GM23338 (cell line): ENCODE measurements around the gene ERCC1. TPM values are rescaled to one million over a fixed set of nuclear protein-coding genes. Genes with fewer than 3 reads are reported as not detected.

Source experiments
- ATAC-seq: fragments of 200-7000 bp; cut with Tn5 transposase; 3 replicates; pipeline ENCODE4 v1.9.1; 2020
- DNase-seq: peaks from one replicate; pipeline ENCODE4 v3.0.0-alpha.2; 2015; ENCODE audit warnings: low spot score
- H2AFZ ChIP-seq: fragments of 200-600 bp; sonication (generic); 2 replicates; pipeline ENCODE4 v1.8.0; 2016; ENCODE audit warnings: antibody characterized with exemption, mild to moderate bottlenecking, moderate library complexity
- H3F3A ChIP-seq: fragments of 200-600 bp; sonication (generic); replicated peaks from 2 replicates; pipeline ENCODE4 v1.8.0; 2017; ENCODE audit warnings: antibody characterized with exemption, mixed run types, low read depth
- H3K27ac ChIP-seq: fragments of 200-600 bp; sonication (generic); 2 replicates; pipeline ENCODE4 v1.6.1; 2016; ENCODE audit warnings: low read depth
- H3K27me3 ChIP-seq: fragments of 200-600 bp; sonication (generic); 2 replicates; pipeline ENCODE4 v1.8.0; 2016; ENCODE audit warnings: mild to moderate bottlenecking, mixed run types, moderate library complexity; ENCODE audit not compliant: insufficient read depth
- H3K36me3 ChIP-seq: fragments of 200-600 bp; sonication (generic); 2 replicates; pipeline ENCODE4 v1.8.0; 2016; ENCODE audit warnings: mild to moderate bottlenecking; ENCODE audit not compliant: insufficient read depth
- H3K4me1 ChIP-seq: fragments of 200-600 bp; sonication (generic); 2 replicates; pipeline ENCODE4 v1.8.0; 2016; ENCODE audit warnings: mild to moderate bottlenecking, moderate library complexity; ENCODE audit not compliant: insufficient read depth
- H3K4me2 ChIP-seq: fragments of 200-600 bp; sonication (generic); 2 replicates; pipeline ENCODE4 v1.7.1; 2017; ENCODE audit warnings: mixed run types
- H3K4me3 ChIP-seq: fragments of 200-600 bp; sonication (generic); 2 replicates; pipeline ENCODE4 v1.6.1; 2016; ENCODE audit warnings: mixed run types
- H3K79me2 ChIP-seq: fragments of 200-600 bp; sonication (generic); replicated peaks from 2 replicates; pipeline ENCODE4 v1.8.0; 2017; ENCODE audit warnings: mild to moderate bottlenecking; ENCODE audit not compliant: insufficient read depth
- H3K9me2 ChIP-seq: fragments of 200-600 bp; sonication (generic); 2 replicates; pipeline ENCODE4 v1.8.0; 2017; ENCODE audit not compliant: insufficient read depth
- H4K20me1 ChIP-seq: fragments of 200-600 bp; sonication (generic); replicated peaks from 2 replicates; pipeline ENCODE4 v1.8.0; 2017; ENCODE audit warnings: mild to moderate bottlenecking; ENCODE audit not compliant: insufficient read depth
- H3K27ac Mint-ChIP-seq: 2 replicates; pipeline ENCODE4 v1.8.0; 2020; ENCODE audit warnings: inconsistent platforms, mild to moderate bottlenecking, moderate library complexity, mixed read lengths
- H3K27me3 Mint-ChIP-seq: 3 replicates; pipeline ENCODE4 v1.8.0; 2022; ENCODE audit warnings: low read depth, mild to moderate bottlenecking, moderate library complexity, mixed read lengths, inconsistent platforms; ENCODE audit not compliant: insufficient read depth, poor library complexity
- H3K36me3 Mint-ChIP-seq: 3 replicates; pipeline ENCODE4 v1.8.0; 2021; ENCODE audit warnings: low read depth, mild to moderate bottlenecking, inconsistent platforms, moderate library complexity, mixed read lengths
- H3K4me1 Mint-ChIP-seq: 3 replicates; pipeline ENCODE4 v1.8.0; 2020; ENCODE audit warnings: mild to moderate bottlenecking, inconsistent platforms, mixed read lengths
- H3K4me3 Mint-ChIP-seq: 3 replicates; pipeline ENCODE4 v1.8.0; 2021; ENCODE audit warnings: moderate library complexity, mild to moderate bottlenecking, inconsistent platforms, mixed read lengths
- H3K9me3 Mint-ChIP-seq: 3 replicates; pipeline ENCODE4 v1.8.0; 2020; ENCODE audit warnings: moderate library complexity, mild to moderate bottlenecking, inconsistent platforms, mixed read lengths
- CREB1 ChIP-seq: fragments of 250-450 bp; sonication (Bioruptor Pico); IDR thresholded peaks from 2 replicates; pipeline ENCODE4 v1.5.0; 2020; ENCODE audit warnings: low read depth, mild to moderate bottlenecking, moderate library complexity
- EZH2 ChIP-seq: fragments of 200-600 bp; sonication (generic); IDR thresholded peaks from one replicate; pipeline ENCODE4 v1.8.0; 2017; ENCODE audit warnings: antibody characterized with exemption, mild to moderate bottlenecking, low read depth; ENCODE audit not compliant: unreplicated experiment
- EZH2phosphoT487 ChIP-seq: fragments of 200-600 bp; sonication (generic); IDR thresholded peaks from one replicate; pipeline ENCODE4 v1.8.1; 2018; ENCODE audit warnings: antibody characterized with exemption; ENCODE audit not compliant: unreplicated experiment
- JUNB ChIP-seq: IDR thresholded peaks from one replicate; pipeline ENCODE4 v1.6.1; 2016; ENCODE audit warnings: antibody characterized with exemption; ENCODE audit not compliant: unreplicated experiment
- NANOG ChIP-seq: IDR thresholded peaks from 2 replicates; pipeline ENCODE4 v1.6.1; 2016; ENCODE audit warnings: antibody characterized with exemption, borderline replicate concordance
- POLR2AphosphoS5 ChIP-seq: IDR thresholded peaks from 2 replicates; pipeline ENCODE4 v1.6.1; 2016; ENCODE audit warnings: antibody characterized with exemption, low read depth
- STAT1 ChIP-seq: IDR thresholded peaks from one replicate; pipeline ENCODE4 v1.6.1; 2016; ENCODE audit warnings: antibody characterized with exemption; ENCODE audit not compliant: unreplicated experiment
- ZNF114 ChIP-seq: fragments of 250-450 bp; sonication (Bioruptor Pico); IDR thresholded peaks from 2 replicates; pipeline ENCODE4 v1.5.0; 2020; ENCODE audit warnings: mild to moderate bottlenecking, moderate library complexity
- ZNF331 ChIP-seq: fragments of 250-450 bp; sonication (Bioruptor Pico); IDR thresholded peaks from 2 replicates; pipeline ENCODE4 v1.5.0; 2020; ENCODE audit warnings: low read depth, mild to moderate bottlenecking, moderate library complexity
- polyA plus RNA-seq: library from polyadenylated mRNA; unstranded; fragments of >200 nt; fragmentation: Nextera tagmentation; extraction: Ambion mirVana; gene quantifications from 2 replicates; pipeline ENCODE4 v1.2.1, GENCODE V29; 2016
- total RNA-seq: library from RNA; depleted of rRNA; stranded (reverse); fragments of >200 nt; shearing (Covaris generic); gene quantifications from 2 replicates; pipeline ENCODE4 v1.2.3, GENCODE V29; 2014
- TF ChIP-seq, protein P1 (sequence below), 2 experiments: fragments of 200-600 bp in 1 of 2; sonication (generic) in 1 of 2; conservative IDR thresholded peaks; 2 replicates each; pipeline versions ENCODE4 v1.5.1 to v1.6.1; 2016 to 2017; ENCODE audit warnings: antibody characterized with exemption in 2 of 2, low read depth in 2 of 2, mild to moderate bottlenecking in 2 of 2, moderate library complexity in 1 of 2
- TF ChIP-seq, protein P2 (sequence below): IDR thresholded peaks from 2 replicates; pipeline ENCODE4 v1.6.1; 2016; ENCODE audit warnings: antibody characterized with exemption
- TF ChIP-seq, protein P3 (sequence below): fragments of 250-450 bp; sonication (Bioruptor Pico); IDR thresholded peaks from 2 replicates; pipeline ENCODE4 v1.5.0; 2020; ENCODE audit warnings: mild to moderate bottlenecking, moderate library complexity
- TF ChIP-seq, protein P4 (sequence below): IDR thresholded peaks from one replicate; pipeline ENCODE4 v1.6.1; 2018; ENCODE audit warnings: antibody characterized with exemption; ENCODE audit not compliant: unreplicated experiment

Gene ERCC1
- total and polyA plus RNA-seq, 2 experiments from 2014 or later = 39.0 to 52.3 TPM

DNA sequence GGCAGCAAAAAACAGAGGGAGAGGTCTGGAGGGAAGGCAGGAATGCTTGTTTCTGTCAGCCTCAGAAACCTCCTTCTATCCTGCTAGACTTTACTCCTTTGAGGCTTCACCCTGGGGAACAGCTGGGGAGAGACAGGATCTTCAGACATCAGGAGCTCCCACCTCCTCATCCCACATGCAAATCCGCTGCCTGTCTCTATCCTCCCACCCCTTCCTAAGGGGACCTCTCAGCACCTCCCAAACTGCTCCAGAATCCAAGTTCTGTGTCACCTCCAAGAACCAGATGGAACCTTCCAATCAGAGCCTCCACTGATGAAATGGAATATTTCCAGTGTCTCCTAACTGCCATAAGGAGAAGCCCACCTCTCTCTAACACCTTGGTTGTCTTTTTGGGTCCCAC lies 43.6 kb downstream of the ERCC1 start:
- H3K9me3 Mint-ChIP-seq = no peaks in the 10 kb centered on the region; the same call in 2 of the 3 replicates
- TF ChIP-seq JUNB (no peak), STAT1 (no peak), CREB1 (no peak), ZNF114 (CRISPR knock-in tag) (no peak), EZH2phosphoT487 (no peak), NANOG (no peak), POLR2AphosphoS5 (no peak), EZH2 (no peak), ZNF331 (CRISPR knock-in tag) (no peak)
- TF ChIP-seq, protein P1, sequence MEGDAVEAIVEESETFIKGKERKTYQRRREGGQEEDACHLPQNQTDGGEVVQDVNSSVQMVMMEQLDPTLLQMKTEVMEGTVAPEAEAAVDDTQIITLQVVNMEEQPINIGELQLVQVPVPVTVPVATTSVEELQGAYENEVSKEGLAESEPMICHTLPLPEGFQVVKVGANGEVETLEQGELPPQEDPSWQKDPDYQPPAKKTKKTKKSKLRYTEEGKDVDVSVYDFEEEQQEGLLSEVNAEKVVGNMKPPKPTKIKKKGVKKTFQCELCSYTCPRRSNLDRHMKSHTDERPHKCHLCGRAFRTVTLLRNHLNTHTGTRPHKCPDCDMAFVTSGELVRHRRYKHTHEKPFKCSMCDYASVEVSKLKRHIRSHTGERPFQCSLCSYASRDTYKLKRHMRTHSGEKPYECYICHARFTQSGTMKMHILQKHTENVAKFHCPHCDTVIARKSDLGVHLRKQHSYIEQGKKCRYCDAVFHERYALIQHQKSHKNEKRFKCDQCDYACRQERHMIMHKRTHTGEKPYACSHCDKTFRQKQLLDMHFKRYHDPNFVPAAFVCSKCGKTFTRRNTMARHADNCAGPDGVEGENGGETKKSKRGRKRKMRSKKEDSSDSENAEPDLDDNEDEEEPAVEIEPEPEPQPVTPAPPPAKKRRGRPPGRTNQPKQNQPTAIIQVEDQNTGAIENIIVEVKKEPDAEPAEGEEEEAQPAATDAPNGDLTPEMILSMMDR (conservative IDR thresholded peaks at IDR 0.05; ENCODE audit: low read depth in 2 of 2) = no peak
- TF ChIP-seq, protein P2, sequence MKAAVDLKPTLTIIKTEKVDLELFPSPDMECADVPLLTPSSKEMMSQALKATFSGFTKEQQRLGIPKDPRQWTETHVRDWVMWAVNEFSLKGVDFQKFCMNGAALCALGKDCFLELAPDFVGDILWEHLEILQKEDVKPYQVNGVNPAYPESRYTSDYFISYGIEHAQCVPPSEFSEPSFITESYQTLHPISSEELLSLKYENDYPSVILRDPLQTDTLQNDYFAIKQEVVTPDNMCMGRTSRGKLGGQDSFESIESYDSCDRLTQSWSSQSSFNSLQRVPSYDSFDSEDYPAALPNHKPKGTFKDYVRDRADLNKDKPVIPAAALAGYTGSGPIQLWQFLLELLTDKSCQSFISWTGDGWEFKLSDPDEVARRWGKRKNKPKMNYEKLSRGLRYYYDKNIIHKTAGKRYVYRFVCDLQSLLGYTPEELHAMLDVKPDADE = no peak
- TF ChIP-seq, protein P3, sequence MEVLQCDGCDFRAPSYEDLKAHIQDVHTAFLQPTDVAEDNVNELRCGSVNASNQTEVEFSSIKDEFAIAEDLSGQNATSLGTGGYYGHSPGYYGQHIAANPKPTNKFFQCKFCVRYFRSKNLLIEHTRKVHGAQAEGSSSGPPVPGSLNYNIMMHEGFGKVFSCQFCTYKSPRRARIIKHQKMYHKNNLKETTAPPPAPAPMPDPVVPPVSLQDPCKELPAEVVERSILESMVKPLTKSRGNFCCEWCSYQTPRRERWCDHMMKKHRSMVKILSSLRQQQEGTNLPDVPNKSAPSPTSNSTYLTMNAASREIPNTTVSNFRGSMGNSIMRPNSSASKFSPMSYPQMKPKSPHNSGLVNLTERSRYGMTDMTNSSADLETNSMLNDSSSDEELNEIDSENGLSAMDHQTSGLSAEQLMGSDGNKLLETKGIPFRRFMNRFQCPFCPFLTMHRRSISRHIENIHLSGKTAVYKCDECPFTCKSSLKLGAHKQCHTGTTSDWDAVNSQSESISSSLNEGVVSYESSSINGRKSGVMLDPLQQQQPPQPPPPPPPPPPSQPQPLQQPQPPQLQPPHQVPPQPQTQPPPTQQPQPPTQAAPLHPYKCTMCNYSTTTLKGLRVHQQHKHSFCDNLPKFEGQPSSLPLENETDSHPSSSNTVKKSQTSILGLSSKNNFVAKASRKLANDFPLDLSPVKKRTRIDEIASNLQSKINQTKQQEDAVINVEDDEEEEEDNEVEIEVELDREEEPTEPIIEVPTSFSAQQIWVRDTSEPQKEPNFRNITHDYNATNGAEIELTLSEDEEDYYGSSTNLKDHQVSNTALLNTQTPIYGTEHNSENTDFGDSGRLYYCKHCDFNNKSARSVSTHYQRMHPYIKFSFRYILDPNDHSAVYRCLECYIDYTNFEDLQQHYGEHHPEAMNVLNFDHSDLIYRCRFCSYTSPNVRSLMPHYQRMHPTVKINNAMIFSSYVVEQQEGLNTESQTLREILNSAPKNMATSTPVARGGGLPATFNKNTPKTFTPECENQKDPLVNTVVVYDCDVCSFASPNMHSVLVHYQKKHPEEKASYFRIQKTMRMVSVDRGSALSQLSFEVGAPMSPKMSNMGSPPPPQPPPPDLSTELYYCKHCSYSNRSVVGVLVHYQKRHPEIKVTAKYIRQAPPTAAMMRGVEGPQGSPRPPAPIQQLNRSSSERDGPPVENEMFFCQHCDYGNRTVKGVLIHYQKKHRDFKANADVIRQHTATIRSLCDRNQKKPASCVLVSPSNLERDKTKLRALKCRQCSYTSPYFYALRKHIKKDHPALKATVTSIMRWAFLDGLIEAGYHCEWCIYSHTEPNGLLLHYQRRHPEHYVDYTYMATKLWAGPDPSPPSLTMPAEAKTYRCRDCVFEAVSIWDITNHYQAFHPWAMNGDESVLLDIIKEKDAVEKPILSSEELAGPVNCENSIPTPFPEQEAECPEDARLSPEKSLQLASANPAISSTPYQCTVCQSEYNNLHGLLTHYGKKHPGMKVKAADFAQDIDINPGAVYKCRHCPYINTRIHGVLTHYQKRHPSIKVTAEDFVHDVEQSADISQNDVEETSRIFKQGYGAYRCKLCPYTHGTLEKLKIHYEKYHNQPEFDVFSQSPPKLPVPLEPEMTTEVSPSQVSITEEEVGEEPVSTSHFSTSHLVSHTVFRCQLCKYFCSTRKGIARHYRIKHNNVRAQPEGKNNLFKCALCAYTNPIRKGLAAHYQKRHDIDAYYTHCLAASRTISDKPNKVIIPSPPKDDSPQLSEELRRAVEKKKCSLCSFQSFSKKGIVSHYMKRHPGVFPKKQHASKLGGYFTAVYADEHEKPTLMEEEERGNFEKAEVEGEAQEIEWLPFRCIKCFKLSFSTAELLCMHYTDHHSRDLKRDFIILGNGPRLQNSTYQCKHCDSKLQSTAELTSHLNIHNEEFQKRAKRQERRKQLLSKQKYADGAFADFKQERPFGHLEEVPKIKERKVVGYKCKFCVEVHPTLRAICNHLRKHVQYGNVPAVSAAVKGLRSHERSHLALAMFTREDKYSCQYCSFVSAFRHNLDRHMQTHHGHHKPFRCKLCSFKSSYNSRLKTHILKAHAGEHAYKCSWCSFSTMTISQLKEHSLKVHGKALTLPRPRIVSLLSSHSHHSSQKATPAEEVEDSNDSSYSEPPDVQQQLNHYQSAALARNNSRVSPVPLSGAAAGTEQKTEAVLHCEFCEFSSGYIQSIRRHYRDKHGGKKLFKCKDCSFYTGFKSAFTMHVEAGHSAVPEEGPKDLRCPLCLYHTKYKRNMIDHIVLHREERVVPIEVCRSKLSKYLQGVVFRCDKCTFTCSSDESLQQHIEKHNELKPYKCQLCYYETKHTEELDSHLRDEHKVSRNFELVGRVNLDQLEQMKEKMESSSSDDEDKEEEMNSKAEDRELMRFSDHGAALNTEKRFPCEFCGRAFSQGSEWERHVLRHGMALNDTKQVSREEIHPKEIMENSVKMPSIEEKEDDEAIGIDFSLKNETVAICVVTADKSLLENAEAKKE = no peak
- TF ChIP-seq, protein P4, sequence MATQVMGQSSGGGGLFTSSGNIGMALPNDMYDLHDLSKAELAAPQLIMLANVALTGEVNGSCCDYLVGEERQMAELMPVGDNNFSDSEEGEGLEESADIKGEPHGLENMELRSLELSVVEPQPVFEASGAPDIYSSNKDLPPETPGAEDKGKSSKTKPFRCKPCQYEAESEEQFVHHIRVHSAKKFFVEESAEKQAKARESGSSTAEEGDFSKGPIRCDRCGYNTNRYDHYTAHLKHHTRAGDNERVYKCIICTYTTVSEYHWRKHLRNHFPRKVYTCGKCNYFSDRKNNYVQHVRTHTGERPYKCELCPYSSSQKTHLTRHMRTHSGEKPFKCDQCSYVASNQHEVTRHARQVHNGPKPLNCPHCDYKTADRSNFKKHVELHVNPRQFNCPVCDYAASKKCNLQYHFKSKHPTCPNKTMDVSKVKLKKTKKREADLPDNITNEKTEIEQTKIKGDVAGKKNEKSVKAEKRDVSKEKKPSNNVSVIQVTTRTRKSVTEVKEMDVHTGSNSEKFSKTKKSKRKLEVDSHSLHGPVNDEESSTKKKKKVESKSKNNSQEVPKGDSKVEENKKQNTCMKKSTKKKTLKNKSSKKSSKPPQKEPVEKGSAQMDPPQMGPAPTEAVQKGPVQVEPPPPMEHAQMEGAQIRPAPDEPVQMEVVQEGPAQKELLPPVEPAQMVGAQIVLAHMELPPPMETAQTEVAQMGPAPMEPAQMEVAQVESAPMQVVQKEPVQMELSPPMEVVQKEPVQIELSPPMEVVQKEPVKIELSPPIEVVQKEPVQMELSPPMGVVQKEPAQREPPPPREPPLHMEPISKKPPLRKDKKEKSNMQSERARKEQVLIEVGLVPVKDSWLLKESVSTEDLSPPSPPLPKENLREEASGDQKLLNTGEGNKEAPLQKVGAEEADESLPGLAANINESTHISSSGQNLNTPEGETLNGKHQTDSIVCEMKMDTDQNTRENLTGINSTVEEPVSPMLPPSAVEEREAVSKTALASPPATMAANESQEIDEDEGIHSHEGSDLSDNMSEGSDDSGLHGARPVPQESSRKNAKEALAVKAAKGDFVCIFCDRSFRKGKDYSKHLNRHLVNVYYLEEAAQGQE = no peak
- H2AFZ ChIP-seq = no peak overlapping the region
- peaks cover 12% of the 10 kb centered on the region for H3K27me3 ChIP-seq
- peaks cover 14% of the 10 kb centered on the region for H3K27me3 Mint-ChIP-seq
- no peak overlapping the region for H3K27ac ChIP-seq
- no peaks in the 10 kb centered on the region for H4K20me1 ChIP-seq
- H3K4me1 Mint-ChIP-seq = peaks cover 10% of the 10 kb centered on the region; the same call in 2 of the 3 replicates
- H3K79me2 ChIP-seq = no peaks in the 10 kb centered on the region
- no peak overlapping the region for H3K4me3 Mint-ChIP-seq
- H3K36me3 Mint-ChIP-seq = no peaks in the 10 kb centered on the region
- H3K36me3 ChIP-seq = no peaks in the 10 kb centered on the region
- H3K4me3 ChIP-seq = no peak overlapping the region
- H3K4me1 ChIP-seq = no peaks in the 10 kb centered on the region
- no peak for ATAC-seq
- H3K9me2 ChIP-seq = no peaks in the 10 kb centered on the region
- H3K27ac Mint-ChIP-seq = no peak overlapping the region
- no peak overlapping the region for H3K4me2 ChIP-seq
- peaks cover 4% of the 10 kb centered on the region; the same call in 1 of the 2 replicates for H3F3A ChIP-seq
- DNase-seq = no peak
